Activated CD4-positive, CD25-positive, alpha-beta regulatory T cell (primary cell): ENCODE data around the gene KRT222.

Source experiments
- DNase-seq, 4 experiments: peaks; one replicate each; lab custom pipeline; 2025; lab: John Stamatoyannopoulos, UW

Gene KRT222

DNA sequence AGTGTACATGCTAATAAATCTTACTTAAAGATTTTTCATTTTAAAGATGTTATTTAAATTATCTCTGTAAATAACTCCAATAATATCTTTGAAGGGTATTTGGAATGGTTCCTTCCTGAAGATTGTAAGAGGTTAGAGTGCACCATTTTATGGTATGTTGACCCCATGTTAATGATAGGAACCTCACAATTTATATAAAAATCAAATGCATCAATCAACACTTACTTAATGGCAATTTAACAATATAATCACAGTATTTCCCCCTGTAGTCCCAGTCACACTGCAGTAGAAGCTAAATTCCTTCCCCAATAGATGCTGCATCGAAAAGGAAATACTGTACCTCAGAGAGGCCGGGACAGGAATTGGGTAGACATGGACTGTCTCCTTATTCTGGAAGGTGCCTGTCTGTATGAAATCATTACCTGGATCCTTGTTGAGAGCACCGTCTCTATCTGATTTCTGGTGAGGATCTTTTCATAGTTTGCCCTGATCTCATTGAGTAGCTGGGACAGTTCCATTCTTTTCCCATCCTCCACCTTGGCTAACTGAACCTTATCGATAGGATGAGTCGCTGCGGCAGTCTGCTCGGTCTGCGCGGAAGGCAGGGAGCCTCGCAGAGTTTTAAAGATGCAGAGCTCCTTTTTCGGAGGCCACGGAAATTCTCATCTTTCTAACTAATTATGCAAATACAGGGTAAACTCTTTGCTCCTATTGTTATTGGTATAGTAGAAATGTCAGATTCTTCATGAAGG, at the start of gene KRT222:
TSS of gene KRT222 (minus strand) at position 596 of the 752 bp plus-strand sequence. CDS start at position 518, 78 bp downstream.
- DNase-seq: no peak

DNA sequence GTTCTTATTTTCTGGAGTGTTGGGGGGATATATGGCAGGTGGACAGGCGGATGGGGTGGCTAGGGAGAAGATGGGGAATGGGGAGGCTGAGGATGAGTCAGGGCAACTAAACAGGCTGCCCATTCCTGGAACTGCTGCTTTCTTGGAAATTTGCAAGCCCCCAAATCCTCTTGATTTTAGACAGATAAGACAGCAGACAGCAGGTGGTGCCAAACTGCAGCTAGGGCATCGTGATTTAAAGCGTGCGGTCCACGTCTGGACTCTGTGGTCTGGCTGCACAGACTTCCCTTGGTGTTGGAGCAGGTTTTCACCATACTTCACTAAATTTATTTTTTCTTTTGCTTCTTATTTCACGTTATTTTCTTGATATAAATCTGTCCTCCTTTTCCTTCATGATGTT, 49.5 kb upstream of the KRT222 start:
- DNase-seq: no peak

DNA sequence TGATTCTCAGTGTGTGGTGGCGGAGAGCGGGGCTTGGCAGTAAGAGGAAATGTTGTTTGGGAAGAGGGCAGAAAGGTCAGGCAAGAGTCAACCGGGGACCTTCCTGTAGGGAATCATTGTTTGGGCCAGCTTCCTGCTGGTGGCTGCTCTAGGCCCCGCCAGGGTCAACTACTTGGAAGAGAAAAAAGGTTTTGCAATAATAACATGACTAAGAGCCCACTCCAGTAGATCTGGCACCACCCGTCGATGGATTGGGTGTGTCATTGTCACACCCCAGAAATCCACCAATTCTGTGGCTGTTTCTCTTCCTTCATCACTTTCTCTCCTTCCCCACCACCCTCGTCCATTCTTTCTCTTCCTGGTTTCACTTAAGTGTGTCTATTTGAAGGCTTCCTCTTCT, 42.8 kb upstream of the KRT222 start:
- DNase-seq: no peak

DNA sequence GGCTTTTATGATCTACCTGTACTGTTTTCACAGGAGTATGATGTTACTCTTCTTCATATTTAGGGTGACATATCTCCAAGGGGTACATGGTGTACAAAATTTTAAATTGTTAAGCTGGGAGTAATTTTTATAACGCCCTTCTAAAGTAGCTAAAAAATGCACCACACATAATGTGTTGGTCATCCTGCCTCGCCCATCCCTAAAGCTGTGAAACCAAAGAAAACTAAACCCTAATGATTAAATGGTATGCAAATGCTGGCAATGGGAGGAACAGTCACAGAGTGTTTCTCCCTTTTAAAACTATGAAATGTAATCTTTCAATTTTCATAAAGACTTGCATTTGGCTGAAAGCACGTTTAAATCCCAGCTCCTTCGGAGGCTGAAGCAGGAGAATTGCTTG, 40.6 kb upstream of the KRT222 start:
- no peak for DNase-seq

DNA sequence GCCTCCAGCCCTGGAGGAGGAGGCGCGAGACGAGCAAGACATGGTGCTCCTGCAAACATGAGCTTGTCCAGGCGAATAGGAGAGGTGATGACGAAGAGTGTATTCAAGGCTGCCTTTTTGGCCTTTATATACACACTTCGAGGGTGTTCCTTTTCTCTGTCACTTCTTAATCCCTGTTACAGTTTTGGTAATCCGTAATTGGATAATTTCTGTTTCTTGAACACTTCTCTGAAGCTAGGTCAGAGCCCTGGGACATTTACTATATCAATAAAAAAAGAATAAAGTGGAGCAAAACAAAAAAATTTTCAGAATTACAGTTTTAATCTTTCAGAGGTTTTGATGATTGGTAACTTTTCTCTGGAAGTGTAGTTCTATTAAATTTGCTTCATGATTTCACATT, 38.7 kb upstream of the KRT222 start, which contains the start of gene KRT24:
TSS of gene KRT24 (minus strand) at position 101 of the 400 bp plus-strand sequence. CDS start at position 42, 59 bp downstream.
- DNase-seq: no peak

DNA sequence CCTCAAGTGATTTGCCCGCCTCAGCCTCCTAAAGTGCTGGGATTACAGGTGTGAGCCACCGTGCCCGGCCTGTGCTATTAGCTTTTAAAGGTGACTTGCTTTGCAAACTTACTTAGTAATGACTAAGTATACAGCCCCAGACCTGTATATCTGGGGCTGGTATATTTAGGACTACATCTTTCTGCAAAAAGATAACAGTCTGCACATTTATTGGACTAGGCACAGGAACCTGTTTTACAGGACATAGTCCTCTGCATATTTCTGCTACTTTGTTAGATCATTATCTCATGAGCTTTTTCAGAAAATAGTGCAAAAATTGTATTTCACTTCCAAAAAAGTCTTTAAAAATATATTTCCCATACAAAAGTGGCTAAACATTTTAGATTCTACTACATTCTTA, 37.3 kb upstream of the KRT222 start:
- no peak for DNase-seq

DNA sequence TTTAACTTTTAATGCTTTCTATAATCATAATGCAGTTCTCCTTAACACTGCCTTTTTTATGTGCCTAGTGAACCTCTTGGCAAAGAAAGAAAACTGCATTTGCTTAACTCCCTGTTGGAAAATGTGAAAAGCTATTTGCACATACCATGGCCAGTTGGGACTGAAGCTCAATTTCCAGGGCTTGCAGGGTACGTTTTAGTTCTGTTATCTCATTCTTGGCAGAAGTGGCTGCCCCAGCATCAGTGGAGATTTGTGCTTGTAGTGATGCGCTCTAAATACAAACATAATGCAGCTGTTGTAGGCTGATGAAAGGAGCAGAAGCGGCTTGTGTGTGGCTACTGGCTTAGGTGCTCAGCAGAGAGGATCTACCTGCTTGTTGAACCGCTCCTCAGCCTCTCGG, 34.9 kb upstream of the KRT222 start:
- DNase-seq: no peak

DNA sequence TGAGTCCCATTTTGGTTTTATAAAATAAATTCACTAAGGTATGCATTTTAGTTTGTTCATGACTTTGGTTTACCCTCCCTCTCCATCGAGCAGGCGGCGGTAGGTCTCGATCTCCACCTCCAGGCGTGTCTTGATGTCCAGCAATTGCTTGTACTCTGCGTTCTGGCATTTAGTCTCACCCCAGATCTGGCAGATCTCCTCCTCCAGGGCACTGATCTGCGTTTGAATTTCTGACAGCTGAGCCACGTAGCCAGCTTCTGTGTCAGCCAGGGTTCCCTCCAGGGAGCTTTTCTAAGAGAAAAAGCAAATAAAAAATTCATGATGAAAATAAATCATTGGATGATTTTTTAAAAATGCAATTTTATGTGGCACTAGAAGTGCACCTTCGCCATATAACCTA, 34.4 kb upstream of the KRT222 start:
- DNase-seq: no peak

DNA sequence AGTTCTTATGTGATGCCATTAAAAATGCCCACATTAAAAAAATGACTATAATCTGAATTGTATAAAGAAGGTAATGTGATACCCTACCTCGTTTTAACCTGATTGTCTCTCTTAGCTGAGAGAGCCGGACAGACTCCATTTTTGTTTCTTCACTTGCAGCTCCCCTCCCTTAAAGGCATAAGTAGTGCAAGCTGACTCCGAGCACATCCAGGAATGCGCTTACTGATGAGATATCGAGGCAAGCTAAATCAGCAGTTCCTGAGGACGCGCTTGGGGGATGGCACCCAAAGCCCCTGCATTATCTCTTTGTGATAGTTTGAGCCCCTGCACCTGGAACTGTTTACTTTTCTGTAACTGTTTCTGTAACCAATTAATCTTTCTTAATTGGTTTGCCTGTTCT, 32.3 kb upstream of the KRT222 start:
- DNase-seq: no peak

DNA sequence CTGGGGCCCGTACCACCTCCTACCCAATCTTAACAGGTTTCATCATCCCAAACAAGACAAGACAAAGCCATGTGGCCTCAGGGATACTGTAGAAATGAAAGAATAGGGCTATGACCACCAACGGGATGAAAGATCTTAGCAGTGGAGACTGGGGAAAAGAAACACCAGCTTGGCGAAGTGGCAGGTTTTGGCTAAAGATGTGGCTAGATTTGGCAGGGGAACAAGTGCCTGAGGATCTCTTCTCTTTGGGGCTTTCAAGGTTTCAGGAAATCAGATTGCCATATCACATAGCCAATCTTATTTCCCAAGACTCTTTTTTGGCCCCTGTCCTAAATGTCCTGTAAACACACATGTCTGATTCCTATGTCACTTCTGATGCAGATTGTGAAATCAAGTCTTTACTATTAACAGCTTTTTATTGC, 31.7 kb upstream of the KRT222 start:
- DNase-seq: no peak

DNA sequence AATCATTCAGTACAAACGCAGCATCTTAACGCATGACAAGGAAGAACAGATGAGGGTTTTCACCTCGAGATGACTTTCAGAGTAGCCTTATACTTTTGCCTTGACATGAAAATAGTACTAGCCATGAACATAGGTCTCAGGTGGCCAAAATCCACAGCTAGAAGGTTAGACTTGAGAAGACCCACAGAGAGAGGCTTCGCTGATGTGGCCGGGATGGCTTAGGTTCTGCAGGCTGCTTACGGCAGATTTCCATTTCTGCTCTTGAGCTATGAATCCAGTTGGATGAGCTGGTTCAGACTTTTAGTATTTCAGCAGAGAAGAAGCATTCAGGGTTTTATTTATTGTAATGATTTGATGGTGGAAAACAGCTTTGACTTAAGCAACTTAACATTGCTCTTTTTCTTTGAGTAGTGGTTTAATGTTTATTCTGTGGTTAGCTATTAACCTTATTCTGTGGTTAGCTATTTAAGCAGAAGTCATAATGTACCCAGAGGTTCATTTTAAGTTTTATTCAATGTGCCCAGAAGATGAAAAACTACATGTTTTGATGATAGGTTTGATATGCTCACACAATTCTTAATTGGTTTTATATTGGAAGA, 31.0 kb upstream of the KRT222 start:
- DNase-seq: no peak

DNA sequence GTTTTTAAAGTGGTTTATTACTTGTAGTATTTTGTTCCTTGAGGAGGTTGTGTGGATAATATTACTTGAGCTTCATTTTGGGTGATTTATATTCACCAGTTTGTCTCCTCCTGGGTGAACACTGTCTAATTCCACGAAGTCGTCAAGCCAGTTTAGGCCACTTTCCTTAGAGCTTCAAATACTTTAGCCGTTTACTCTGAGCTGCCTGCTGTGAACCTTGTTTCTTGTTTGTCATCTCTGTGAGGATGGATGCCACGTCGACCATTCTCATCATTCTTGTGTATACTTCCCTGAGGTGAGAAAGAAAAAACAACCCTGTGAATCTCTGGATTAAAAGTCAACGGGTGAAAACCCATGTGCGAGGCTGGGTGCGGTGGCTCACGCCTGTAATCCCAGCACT, 29.6 kb upstream of the KRT222 start:
- DNase-seq: no peak

DNA sequence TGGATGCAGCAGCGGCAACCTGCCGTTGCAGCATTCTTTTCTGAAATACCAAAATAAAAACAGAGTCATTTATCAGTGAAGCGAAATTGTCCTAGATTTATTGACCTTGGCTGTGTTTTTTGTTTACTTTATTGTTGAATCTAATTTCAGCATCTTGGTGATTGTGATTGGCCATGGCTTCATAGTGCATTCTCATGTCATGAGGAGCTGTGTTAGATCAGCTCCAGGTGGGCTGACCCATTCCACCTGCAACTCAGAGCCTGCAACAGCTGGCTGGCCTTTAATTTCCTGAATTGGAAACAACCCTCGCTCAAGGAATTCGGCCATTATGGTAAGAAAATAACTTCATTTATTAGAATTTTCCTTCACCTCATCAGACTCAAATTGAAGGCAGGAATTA, 22.1 kb upstream of the KRT222 start:
- no peak for DNase-seq

DNA sequence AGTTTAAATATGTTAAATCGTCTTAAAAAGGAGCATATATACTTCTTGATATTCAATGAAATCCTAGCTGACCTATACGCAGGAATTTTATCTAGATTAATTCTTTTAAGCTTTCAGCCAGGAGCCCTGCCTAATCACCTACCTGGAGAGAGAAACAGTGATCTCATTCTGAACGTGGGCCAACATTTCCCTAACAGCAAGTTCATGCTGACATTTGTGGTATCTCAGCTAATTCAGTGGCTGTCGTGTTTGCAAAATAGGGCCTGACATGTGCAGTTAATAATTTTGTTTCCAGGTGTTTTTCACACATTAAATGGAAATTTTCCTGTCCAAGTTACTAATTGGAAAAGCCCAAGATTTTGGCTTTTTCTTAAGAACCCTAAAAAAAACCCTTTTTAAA, 21.2 kb upstream of the KRT222 start:
- no peak for DNase-seq

DNA sequence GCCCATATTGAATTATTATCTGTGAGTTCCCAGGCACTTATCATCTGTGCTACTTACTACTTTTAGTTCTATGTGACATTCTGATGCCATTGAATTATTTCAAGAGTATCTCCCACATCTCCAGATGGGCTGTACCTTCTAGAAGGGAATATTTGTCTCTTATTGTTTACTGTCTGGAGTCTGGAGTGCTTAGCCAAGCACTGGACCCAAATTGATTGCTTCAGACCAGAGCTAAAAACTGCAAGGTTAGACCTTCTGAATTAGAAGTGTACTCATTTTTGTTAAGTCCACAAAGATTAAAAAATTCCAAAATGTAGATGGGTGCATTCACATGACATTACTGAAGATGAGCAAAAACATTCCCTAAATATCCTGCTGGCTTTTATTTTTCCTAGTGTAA, 16.0 kb upstream of the KRT222 start:
- no peak for DNase-seq

DNA sequence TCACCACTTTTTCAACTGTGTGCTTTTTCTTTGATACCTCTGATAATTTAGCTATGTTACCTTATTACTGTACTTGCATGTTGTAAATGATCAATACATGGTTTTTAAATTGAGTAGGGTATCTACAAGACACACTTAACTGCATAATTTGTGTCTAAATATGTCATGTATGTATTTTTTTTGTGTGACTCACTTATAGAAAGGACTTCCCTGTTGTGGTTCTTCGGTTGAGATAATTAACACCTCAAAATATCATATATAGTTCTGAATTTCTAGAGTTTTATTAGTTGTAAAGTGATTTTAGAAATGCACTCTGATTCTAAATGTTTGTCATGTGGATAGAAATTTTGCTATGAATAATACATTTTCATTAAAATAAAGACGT, 14.5 kb upstream of the KRT222 start:
- no peak for DNase-seq

DNA sequence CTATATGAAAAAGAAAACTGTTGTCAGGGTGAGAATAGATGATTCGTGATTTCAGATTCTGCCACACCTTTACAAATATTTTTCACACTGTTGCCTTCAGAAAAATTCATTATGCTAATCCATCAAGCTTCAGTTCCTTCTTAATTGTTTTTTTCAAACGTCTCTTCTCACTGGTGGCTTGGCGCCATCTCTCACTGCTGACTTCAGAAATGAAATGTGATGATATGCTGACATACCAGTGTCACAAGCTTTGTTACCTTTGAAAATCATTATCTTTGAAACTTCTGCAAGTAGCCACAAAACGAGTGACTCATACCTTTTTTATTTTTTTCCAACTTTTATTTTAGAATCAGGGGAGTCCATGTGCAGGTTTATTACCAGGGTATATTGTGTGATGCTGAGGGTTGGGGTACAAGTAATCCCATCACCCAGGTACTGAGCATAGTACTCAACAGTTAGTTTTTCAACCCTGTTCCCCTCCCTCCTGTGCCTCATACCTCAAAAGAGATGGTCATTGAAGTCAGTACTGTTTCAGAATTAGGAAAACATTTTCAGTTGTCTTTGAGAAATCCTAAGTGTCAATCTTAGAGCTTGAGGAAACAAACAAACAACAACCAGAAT, 14.0 kb upstream of the KRT222 start:
- no peak for DNase-seq

DNA sequence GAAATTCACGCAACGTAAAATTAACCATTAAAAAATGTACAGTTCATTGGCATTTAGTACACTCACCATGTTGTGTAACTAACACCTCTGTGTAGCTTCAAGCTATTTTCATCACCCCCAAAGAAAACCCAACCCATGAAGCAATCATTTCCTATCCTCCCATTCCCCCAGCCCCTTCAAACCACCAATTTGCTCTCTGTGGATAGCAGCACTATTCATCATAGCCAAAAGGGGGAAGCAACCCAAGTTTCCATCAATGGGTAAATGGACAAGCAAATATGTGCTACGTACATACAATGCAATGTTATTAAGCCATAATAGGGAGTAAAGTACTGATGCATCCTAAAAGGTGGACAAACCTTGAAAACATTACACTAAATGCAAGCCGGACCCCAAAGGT, 10.9 kb upstream of the KRT222 start:
- no peak for DNase-seq

DNA sequence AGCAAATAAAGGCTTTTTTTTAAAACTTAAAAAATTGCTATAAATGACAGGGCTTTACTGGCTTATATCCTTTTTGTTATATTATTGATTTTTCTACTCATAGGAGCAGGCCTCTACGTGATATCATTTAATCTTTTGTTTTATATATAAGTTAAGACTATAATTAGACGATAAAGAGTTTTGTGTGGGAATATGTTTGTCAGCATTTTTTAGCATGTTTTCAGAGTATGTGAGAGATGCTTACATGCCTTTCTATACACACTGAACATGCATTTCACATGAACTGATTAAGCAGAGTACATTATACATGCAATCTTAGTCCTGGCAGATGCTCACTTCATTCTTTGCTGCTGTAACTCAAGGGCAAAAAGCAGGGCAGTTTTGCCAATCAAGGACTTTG, 7.7 kb upstream of the KRT222 start:
- DNase-seq: no peak

DNA sequence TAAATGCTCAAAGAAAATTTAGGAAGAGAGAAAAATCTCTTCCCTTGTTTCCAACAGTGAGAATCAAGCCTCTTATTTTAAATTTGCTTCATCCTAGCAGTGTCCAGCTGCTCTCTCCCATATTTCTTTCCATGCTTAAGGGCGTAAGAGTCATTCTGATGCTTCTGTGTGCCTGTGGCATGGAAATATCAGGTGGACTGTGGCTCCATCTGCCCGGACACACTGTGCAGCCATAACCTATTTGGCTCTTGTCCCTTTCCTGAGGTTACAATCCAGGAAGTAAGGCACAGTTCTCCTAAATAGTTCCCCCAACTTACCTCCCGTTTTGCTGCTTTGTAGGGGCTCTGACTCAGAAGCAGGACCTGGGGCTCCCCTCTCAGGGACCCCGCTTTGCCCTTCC, 6.3 kb upstream of the KRT222 start:
- DNase-seq: no peak

DNA sequence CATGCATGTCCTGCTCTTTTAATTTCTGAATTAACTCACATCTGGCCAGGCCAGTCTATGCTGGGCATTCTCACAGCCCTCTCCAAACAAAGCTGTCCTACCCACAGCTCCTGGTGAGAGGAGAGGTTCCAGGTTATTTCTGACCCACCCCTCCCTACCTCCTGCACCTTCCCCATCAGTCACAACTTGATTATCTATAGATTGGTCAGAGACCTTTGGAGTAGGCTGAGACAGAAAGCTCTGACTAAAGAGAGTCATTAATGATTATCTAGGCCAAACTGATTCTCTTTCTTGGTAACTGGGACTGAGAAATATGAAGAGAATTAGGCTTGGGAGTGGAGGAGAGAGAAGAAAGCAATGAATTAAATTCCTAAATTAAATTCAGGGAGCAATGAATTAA, 1.4 kb upstream of the KRT222 start:
- no peak for DNase-seq

DNA sequence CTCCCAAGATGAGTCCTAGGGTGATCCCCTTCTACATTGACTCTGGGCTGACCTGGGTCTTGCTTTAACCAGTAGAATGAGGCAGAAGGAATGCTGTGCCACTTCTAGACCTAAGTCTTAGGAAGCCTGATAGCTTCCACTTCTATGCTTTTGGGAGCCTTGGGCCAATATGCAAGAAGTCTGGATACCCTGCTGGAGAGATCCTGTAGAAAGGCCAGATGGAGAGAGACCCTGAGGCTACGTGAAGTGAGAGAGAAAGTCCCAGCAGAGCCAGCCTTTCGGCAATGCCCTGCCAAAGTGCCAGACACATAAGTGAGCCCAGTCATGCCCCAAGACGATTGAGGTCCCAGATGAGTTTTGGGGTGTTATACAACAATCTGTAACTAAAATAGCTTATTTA, 1.7 kb downstream of the KRT222 start:
- DNase-seq: no peak

DNA sequence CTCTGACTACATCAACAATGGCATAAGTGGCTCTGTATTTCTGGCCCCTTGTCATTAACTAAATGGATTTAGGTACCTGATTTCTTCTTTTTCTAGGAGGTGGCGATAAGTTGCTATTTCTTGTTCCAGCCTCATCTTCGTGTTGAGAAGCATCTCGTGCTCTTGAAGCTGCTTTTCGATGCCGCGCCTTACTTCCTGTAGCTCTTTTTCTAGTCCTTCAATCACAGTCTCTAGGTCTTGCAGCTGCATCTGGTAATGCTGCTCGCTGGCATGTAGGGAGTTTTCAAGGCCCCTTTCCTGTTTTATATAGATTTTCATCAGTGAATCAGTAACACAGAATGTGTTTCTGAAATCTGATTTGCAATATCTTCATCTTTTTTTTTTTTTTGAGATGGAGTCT, 5.1 kb downstream of the KRT222 start:
- DNase-seq: no peak

DNA sequence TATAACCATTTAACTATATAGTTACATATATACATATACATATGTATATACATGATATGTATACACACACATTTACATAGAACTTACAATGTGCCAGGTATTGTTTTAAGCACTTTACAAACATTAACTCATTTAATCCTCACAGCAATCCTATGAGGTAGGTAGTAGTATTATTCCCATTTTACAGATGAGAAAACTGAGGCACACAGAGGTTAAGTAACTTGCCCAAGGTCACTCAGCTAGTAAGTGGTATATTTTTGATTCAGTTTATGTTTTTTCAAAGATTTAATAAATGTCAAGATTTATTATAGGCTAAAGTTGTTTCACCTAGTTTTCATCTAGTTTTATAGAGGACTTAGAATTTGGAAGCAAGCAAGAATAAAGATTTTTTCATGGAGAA, 6.6 kb downstream of the KRT222 start:
- no peak for DNase-seq
